ENCODE data around the gene CDK11B.
A peak's percentile ranks its signal among the peaks of the same experiment; 100 is the strongest.

CDK11B gene

DNA sequence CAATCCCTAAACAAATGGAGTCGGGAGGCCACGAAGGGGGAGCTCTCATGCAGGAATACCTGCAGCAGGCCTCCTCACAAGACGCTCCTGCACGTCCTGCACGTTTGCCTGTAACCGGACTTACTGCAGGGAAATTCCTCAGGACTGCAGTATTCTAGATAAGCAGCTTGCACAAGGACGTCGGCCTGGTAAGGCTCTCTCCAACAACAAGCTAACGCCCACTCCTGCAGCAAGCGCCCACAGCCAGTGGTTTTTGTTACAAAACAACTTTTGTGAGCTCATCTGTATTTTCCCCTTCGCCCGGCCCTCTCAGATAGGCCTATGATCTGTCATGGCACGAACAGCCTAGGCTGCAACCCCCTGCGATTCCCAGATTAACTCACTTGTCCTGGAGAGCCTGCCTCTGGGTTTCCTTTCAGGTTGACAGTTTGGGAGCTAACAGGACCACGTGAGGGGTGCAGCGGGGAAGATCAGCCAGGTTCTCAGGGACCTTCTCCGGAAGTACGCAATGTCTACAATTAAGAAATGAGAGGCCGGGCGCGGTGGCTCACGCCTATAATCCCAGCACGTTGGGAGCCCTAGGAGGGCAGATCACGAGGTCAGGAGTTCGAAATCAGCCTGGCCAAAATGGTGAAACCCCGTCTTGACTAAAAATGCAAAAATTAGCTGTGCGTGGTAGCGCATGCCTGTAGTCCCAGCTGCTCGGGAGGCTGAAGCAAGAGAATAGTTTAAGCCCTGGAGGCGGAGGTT is 44.4 kb downstream of the CDK11B start:
- H3K4me2 ChIP-seq (ENCODE audit: low read length) = peak overlapping the region; percentile 96
- H3K79me1 ChIP-seq (ENCODE audit: low read length) = peaks cover 8% of the 10 kb centered on the region
- no peak overlapping the region for H4K12ac ChIP-seq (ENCODE audit: low read depth, low read length)
- peak overlapping the region; percentile 12 for H3K4ac ChIP-seq (ENCODE audit: low read depth, low read length)
- peak overlapping the region; percentile 52 for H3K27ac ChIP-seq (ENCODE audit: low read depth, low read length)
- peaks cover 13% of the 10 kb centered on the region in 2 experiments for H3K36me3 ChIP-seq (ENCODE audit: control insufficient read depth in 1 of 2, insufficient read depth in 2 of 2, low read length in 2 of 2)
- no peak overlapping the region for H2AK5ac ChIP-seq (ENCODE audit: low read length)
- H3K4me1 ChIP-seq (ENCODE audit: control insufficient read depth in 1 of 2, insufficient read depth in 2 of 2, low read length in 2 of 2) = peaks cover 10 to 15% of the 10 kb centered on the region in 2 experiments
- H3K23ac ChIP-seq (ENCODE audit: low read length) = no peak overlapping the region
- peak overlapping the region; percentile 98 for H3K4me3 ChIP-seq (ENCODE audit: low read depth, low read length)
- peak overlapping the region; percentile 22 for H4K91ac ChIP-seq (ENCODE audit: low read depth, low read length)
- no peak overlapping the region for H3K14ac ChIP-seq (ENCODE audit: low read length)
- H3K79me2 ChIP-seq (ENCODE audit: control insufficient read depth, insufficient read depth, low read length, poor library complexity) = peaks cover 5% of the 10 kb centered on the region
- H4K8ac ChIP-seq (ENCODE audit: low read depth, low read length) = no peak overlapping the region
- peak; percentile 94 for DNase-seq
- H2BK12ac ChIP-seq (ENCODE audit: low read length) = no peak overlapping the region
- H2AFZ ChIP-seq (ENCODE audit: insufficient read depth, low read length, poor library complexity) = no peak overlapping the region
- H3K27me3 ChIP-seq (ENCODE audit: insufficient read depth, low read length) = no peaks in the 10 kb centered on the region
- no peaks in the 10 kb centered on the region for H3K9me3 ChIP-seq (ENCODE audit: insufficient read depth, low read depth, low read length)
- H2BK5ac ChIP-seq (ENCODE audit: low read depth, low read length, poor library complexity) = no peak overlapping the region
- no peak overlapping the region for H3K9ac ChIP-seq (ENCODE audit: low read length)
- H3K18ac ChIP-seq (ENCODE audit: low read length) = no peak overlapping the region
- no peak overlapping the region for H2BK120ac ChIP-seq (ENCODE audit: insufficient read depth, low read length, poor library complexity)
- no CpG with 5 or more reads among the region's 30 CpGs for WGBS (ENCODE audit: extremely low coverage, insufficient coverage, insufficient read length)

- no peak for DNase-seq
- Histone ChIP-seq H4K91ac (ENCODE audit: low read depth, low read length) (no peak overlapping the region), H3K18ac (ENCODE audit: low read length) (no peak overlapping the region), H3K27me3 (ENCODE audit: insufficient read depth, low read length) (no peaks in the 10 kb centered on the region), H3K4me2 (ENCODE audit: low read length) (peak overlapping the region; percentile 96), H3K79me1 (ENCODE audit: low read length) (peaks cover 8% of the 10 kb centered on the region), H2AK5ac (ENCODE audit: low read length) (no peak overlapping the region), H3K9ac (ENCODE audit: low read length) (no peak overlapping the region), H4K12ac (ENCODE audit: low read depth, low read length) (no peak overlapping the region), H3K23ac (ENCODE audit: low read length) (no peak overlapping the region), H3K79me2 (ENCODE audit: control insufficient read depth, insufficient read depth, low read length, poor library complexity) (peaks cover 5% of the 10 kb centered on the region), H3K4me3 (ENCODE audit: low read depth, low read length) (no peak overlapping the region), H2BK12ac (ENCODE audit: low read length) (no peak overlapping the region), H3K4ac (ENCODE audit: low read depth, low read length) (no peak overlapping the region), H4K8ac (ENCODE audit: low read depth, low read length) (no peak overlapping the region), H2BK5ac (ENCODE audit: low read depth, low read length, poor library complexity) (no peak overlapping the region), H3K4me1 (ENCODE audit: control insufficient read depth in 1 of 2, insufficient read depth in 2 of 2, low read length in 2 of 2) (peaks cover 10 to 15% of the 10 kb centered on the region in 2 experiments), H3K14ac (ENCODE audit: low read length) (no peak overlapping the region), H2AFZ (ENCODE audit: insufficient read depth, low read length, poor library complexity) (no peak overlapping the region), H3K36me3 (ENCODE audit: control insufficient read depth in 1 of 2, insufficient read depth in 2 of 2, low read length in 2 of 2) (peaks cover 10% of the 10 kb centered on the region in 2 experiments), H3K9me3 (ENCODE audit: insufficient read depth, low read depth, low read length) (no peaks in the 10 kb centered on the region), H3K27ac (ENCODE audit: low read depth, low read length) (no peak overlapping the region), H2BK120ac (ENCODE audit: insufficient read depth, low read length, poor library complexity) (no peak overlapping the region)
- no CpG with 5 or more reads among the region's 11 CpGs for WGBS (ENCODE audit: extremely low coverage, insufficient coverage, insufficient read length)
Measured at GRCh38 chr1:1613509-1614082, 45.2 kb downstream of the CDK11B start.

GRCh38 chr1:1612104-1612400 is 46.8 kb downstream of the CDK11B start:
- Histone ChIP-seq H3K18ac (ENCODE audit: low read length) (no peak overlapping the region), H4K8ac (ENCODE audit: low read depth, low read length) (no peak overlapping the region), H3K23ac (ENCODE audit: low read length) (no peak overlapping the region), H3K4me2 (ENCODE audit: low read length) (no peak overlapping the region), H3K4me1 (ENCODE audit: control insufficient read depth in 1 of 2, insufficient read depth in 2 of 2, low read length in 2 of 2) (peaks cover 10 to 14% of the 10 kb centered on the region in 2 experiments), H2BK5ac (ENCODE audit: low read depth, low read length, poor library complexity) (no peak overlapping the region), H4K12ac (ENCODE audit: low read depth, low read length) (no peak overlapping the region), H3K79me1 (ENCODE audit: low read length) (peaks cover 8% of the 10 kb centered on the region), H3K36me3 (ENCODE audit: control insufficient read depth in 1 of 2, insufficient read depth in 2 of 2, low read length in 2 of 2) (no peaks in the 10 kb centered on the region), H2AFZ (ENCODE audit: insufficient read depth, low read length, poor library complexity) (no peak overlapping the region), H2BK12ac (ENCODE audit: low read length) (no peak overlapping the region), H2AK5ac (ENCODE audit: low read length) (no peak overlapping the region), H3K27ac (ENCODE audit: low read depth, low read length) (no peak overlapping the region), H2BK120ac (ENCODE audit: insufficient read depth, low read length, poor library complexity) (no peak overlapping the region), H3K4me3 (ENCODE audit: low read depth, low read length) (no peak overlapping the region), H3K9me3 (ENCODE audit: insufficient read depth, low read depth, low read length) (no peaks in the 10 kb centered on the region), H3K4ac (ENCODE audit: low read depth, low read length) (no peak overlapping the region), H3K27me3 (ENCODE audit: insufficient read depth, low read length) (no peaks in the 10 kb centered on the region), H4K91ac (ENCODE audit: low read depth, low read length) (no peak overlapping the region), H3K79me2 (ENCODE audit: control insufficient read depth, insufficient read depth, low read length, poor library complexity) (peaks cover 5% of the 10 kb centered on the region), H3K14ac (ENCODE audit: low read length) (no peak overlapping the region), H3K9ac (ENCODE audit: low read length) (no peak overlapping the region)
- no peak for DNase-seq
- WGBS (ENCODE audit: extremely low coverage, insufficient coverage, insufficient read length) = no CpG with 5 or more reads among the region's 3 CpGs

- Histone ChIP-seq H3K36me3 (ENCODE audit: control insufficient read depth in 1 of 2, insufficient read depth in 2 of 2, low read length in 2 of 2) (no peaks in the 10 kb centered on the region), H3K4me1 (ENCODE audit: control insufficient read depth in 1 of 2, insufficient read depth in 2 of 2, low read length in 2 of 2) (peaks cover 7 to 8% of the 10 kb centered on the region in 2 experiments), H3K23ac (ENCODE audit: low read length) (no peak overlapping the region), H3K27ac (ENCODE audit: low read depth, low read length) (no peak overlapping the region), H4K8ac (ENCODE audit: low read depth, low read length) (no peak overlapping the region), H3K79me1 (ENCODE audit: low read length) (peaks cover 4% of the 10 kb centered on the region), H2BK12ac (ENCODE audit: low read length) (no peak overlapping the region), H3K9ac (ENCODE audit: low read length) (no peak overlapping the region), H2AK5ac (ENCODE audit: low read length) (no peak overlapping the region), H2AFZ (ENCODE audit: insufficient read depth, low read length, poor library complexity) (no peak overlapping the region), H4K91ac (ENCODE audit: low read depth, low read length) (no peak overlapping the region), H3K18ac (ENCODE audit: low read length) (no peak overlapping the region), H2BK5ac (ENCODE audit: low read depth, low read length, poor library complexity) (no peak overlapping the region), H3K27me3 (ENCODE audit: insufficient read depth, low read length) (no peaks in the 10 kb centered on the region), H3K4me3 (ENCODE audit: low read depth, low read length) (no peak overlapping the region), H3K14ac (ENCODE audit: low read length) (no peak overlapping the region), H2BK120ac (ENCODE audit: insufficient read depth, low read length, poor library complexity) (no peak overlapping the region), H4K12ac (ENCODE audit: low read depth, low read length) (no peak overlapping the region), H3K9me3 (ENCODE audit: insufficient read depth, low read depth, low read length) (peaks cover under 1% of the 10 kb centered on the region), H3K79me2 (ENCODE audit: control insufficient read depth, insufficient read depth, low read length, poor library complexity) (peaks cover 4% of the 10 kb centered on the region), H3K4me2 (ENCODE audit: low read length) (no peak overlapping the region), H3K4ac (ENCODE audit: low read depth, low read length) (no peak overlapping the region)
- WGBS (ENCODE audit: extremely low coverage, insufficient coverage, insufficient read length) = no CpG with 5 or more reads among the region's 9 CpGs
- DNase-seq = no peak
Measured at GRCh38 chr1:1610796-1611195, 48.0 kb downstream of the CDK11B start.
